OCI-LY7 (cell line): ENCODE results near the gene LRRFIP1.

Source experiments
- EZH2phosphoT487 ChIP-seq: fragments of 200-600 bp; sonication (generic); IDR thresholded peaks from 2 replicates; pipeline ENCODE4 v1.6.1; 2018; ENCODE audit warnings: low read depth, borderline replicate concordance, mild to moderate bottlenecking, mixed run types, antibody characterized with exemption, low read length, moderate library complexity, mixed read lengths
- TF ChIP-seq, protein P1 (sequence below): fragments of 200-600 bp; sonication (generic); conservative IDR thresholded peaks from 2 replicates; pipeline ENCODE4 v1.5.1; 2014; ENCODE audit warnings: mild to moderate bottlenecking, antibody characterized with exemption, low read length, moderate library complexity, mixed read lengths

DNA sequence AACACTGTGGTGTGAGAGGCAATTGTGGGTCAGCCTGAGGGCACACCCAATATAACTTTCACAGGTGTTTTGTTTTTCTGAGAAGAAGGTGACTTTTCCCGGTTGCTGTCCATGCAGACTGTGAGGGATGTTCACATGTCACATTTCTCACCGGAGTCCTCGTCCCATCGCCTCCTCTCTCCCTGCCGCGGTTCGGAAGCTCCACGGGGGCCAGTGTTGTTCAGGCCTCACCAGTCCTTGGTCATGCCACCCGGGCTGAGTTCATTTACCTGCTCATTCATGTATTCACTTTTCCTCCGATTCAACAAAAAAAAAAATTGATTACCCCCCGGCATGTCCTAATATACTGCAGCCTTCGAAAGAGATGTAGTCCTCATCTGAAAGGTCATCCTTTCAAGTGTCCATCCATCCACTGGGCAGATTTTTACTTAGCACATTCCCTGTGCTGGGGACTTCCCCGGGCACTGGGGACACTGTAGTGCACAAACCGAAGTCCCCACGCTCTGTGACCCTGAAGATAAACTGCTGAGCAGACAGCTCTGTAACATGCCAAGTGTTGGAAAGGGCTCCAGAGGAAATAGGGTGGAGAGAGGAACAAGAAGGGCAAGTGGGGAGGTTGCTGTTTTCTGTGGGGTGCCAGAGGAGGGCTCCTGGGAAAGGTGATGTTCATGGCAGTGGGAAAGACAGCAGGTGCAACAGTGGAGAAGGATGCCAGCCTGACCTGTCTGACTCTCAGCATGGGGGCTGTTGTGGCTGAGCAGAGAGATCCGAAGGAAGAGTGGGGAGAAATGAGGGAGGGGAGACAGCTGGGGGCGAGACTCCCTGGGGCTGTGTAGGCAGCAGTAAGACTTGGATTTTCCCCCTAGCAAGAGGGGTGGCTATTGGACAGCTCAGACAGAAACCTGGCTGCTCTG, 22.4 kb downstream of the LRRFIP1 start:
- TF ChIP-seq, protein P1, sequence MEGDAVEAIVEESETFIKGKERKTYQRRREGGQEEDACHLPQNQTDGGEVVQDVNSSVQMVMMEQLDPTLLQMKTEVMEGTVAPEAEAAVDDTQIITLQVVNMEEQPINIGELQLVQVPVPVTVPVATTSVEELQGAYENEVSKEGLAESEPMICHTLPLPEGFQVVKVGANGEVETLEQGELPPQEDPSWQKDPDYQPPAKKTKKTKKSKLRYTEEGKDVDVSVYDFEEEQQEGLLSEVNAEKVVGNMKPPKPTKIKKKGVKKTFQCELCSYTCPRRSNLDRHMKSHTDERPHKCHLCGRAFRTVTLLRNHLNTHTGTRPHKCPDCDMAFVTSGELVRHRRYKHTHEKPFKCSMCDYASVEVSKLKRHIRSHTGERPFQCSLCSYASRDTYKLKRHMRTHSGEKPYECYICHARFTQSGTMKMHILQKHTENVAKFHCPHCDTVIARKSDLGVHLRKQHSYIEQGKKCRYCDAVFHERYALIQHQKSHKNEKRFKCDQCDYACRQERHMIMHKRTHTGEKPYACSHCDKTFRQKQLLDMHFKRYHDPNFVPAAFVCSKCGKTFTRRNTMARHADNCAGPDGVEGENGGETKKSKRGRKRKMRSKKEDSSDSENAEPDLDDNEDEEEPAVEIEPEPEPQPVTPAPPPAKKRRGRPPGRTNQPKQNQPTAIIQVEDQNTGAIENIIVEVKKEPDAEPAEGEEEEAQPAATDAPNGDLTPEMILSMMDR, result no peak
- TF ChIP-seq EZH2phosphoT487, result no peak
